HG02884 (cell line): ENCODE results near the gene CLHC1.

Experiments used
- ATAC-seq: cut with Tn5 transposase; IDR thresholded peaks from one replicate; pipeline ENCODE4 v1.9.1; 2021; ENCODE audit warnings: mild to moderate bottlenecking, moderate library complexity; ENCODE audit not compliant: unreplicated experiment

Gene CLHC1

GRCh38 chr2:55173438-55174054, 58.5 kb downstream of the CLHC1 start:
- no peak for ATAC-seq

DNA sequence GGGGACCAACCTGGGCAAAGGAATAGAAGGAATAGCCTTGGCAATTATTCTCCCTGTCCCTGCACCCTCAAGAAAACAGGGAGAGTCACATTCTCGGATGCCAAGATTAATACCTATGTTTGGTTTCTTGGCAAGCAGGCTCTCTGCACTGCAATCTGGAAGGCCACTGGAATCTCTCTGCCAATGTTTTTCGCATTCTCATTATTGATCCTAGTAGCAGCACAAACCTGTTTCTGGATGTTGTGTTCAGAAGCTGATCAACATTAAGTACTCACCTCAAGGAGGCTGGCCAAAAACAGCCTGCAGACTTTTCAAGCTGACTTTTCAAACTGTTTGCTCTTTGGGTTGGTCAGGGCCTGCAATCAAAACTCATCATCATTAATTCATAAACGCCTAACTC, 62.2 kb downstream of the CLHC1 start:
- no peak for ATAC-seq

DNA sequence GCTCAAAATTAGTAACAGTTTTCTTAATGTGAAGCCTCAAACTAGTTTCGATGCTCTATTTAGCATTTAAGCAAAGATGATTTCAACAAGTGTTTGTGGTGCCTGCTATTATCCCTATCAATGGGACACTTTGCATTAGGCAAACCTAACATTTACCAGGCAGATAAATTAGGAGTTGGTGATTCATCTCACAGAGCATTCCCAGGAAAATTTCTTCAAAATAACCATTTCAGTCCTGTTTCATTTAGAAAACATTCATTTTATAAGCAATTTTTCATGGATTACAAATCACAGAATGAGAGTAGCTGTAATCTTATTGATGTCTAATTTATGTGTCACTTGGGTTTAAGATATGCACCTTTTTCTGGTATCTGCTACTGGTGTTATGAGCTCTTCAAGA, 62.7 kb downstream of the CLHC1 start:
- no peak for ATAC-seq

- ATAC-seq, result no peak
Measured at GRCh38 chr2:55168221-55169154, 63.6 kb downstream of the CLHC1 start.

GRCh38 chr2:55165626-55166025, 66.5 kb downstream of the CLHC1 start:
- no peak for ATAC-seq

GRCh38 chr2:55164534-55165480, 67.3 kb downstream of the CLHC1 start:
- ATAC-seq, result no peak

DNA sequence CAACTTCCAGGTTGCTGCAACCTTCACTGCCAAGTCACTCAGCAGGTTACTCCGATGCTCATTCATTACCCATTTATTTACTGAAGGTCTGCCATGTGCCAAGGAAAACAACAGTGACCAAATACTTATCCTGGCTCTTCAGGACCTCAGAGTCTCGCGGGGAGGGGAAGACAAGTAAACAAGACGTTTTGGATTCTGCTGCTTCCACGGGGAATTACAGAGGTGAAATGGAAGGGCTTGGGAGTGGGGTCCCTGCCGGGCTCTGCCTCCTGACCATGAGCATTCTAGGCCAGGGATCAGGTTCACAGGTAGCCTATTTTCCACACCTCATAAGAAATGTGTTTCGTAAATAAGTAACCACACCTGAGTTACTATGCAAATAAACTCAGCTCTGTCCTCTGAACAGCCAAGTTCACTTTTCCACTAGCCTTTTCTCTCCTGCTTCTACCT, 68.1 kb downstream of the CLHC1 start:
- no peak for ATAC-seq

DNA sequence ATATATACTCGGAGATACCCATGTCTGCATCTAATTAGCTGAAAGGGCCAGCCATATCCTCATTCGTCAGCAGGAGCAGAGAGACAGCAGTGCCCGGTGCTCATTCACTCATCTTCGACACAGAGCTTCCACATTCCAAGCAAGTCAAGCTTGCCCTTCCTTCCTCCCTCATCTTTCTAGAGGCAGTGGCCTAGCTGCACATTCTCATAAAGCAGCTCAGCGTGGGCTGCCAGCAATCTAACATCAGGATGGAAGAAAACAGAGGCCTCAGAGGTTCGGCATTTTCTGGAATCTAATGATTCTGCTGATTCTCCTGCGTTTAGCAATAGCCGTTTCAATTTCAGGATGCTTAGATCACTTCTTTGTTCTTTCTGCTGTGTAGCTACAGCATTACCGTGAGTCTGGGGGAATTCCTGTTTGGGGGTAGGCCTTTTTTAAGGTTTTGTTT, 68.8 kb downstream of the CLHC1 start:
- no peak for ATAC-seq

- ATAC-seq, result no peak
Measured at GRCh38 chr2:55162284-55163006, 69.6 kb downstream of the CLHC1 start.

GRCh38 chr2:55161295-55162210, 70.5 kb downstream of the CLHC1 start:
- ATAC-seq, result no peak

GRCh38 chr2:55160422-55160821, 71.7 kb downstream of the CLHC1 start:
- no peak for ATAC-seq

- ATAC-seq, result no peak
Measured at GRCh38 chr2:55159752-55160151, 72.3 kb downstream of the CLHC1 start.

GRCh38 chr2:55159037-55159651, 72.9 kb downstream of the CLHC1 start:
- peak; percentile 56 for ATAC-seq

GRCh38 chr2:55158111-55158814, 73.8 kb downstream of the CLHC1 start:
- ATAC-seq, result peak; percentile 15

DNA sequence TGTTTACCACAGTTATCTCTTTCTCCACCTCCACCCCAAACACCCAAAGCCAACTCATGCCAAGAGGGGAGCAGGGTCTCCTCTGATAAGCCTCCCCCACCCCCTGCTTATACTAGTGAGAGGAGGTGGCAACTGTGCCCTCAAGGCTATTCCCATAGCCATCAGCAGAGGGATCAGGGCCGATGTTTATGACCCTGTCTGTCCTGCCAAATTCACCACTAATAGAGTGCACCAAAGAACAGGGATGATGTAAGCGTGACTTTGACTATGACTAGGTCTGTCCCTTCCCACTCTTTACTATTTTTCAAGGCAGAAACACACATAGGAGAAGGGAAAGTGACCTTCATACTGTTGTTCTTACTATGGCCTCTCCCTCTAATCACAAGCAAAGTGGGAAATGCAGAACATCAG, 74.6 kb downstream of the CLHC1 start:
- peak; percentile 39 for ATAC-seq

DNA sequence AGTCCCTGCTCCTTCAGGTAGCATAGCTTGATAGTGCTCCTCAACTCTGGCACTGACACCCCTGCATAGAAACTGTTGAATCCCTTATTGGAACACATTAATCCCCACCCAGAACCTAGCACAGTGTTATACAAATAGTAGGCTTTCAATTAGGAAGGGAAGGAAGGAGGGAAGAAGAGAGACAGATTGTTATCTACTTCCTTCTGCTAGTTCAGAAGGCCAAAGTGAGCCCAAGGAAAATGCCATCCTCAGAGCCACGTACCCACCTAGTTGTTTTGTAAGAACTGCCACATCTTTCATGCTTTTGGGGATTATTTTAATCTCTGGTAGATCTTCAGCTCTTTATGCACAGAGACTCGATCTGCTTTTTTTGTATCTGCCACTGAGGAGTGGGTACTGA, 75.1 kb downstream of the CLHC1 start:
- no peak for ATAC-seq

- ATAC-seq, result no peak
Measured at GRCh38 chr2:55156326-55156725, 75.8 kb downstream of the CLHC1 start.

DNA sequence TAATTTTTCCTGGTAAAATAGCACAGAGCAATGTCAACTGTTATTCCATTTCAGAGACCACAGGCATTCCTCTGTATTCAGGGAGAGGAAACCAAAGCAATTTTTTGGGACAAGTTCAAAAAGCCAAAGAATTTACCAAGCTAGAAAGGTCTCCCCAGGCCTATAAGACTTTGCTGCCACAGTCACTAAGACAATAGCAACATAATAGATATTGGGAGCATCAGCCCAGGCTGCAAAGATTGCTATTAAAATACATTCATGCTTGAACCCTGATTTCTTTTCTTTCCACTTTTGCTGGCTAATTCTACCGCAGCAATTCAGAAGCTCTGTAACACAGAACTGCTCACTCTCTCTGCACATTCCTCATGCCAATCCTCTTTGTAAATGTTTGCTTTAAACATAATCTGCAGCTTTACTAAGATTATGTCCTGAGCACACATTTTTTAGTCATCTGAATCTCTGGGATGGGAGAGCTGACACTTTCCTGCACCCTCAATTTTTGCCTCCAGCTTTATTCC, 76.3 kb downstream of the CLHC1 start:
- no peak for ATAC-seq
